Breast epithelium (tissue), 3 donors: Measurements from ENCODE around the gene IL3RA.

Experiments
- CTCF ChIP-seq, 3 donors: fragments of 450-650 bp; IDR thresholded peaks; one replicate each; pipeline ENCODE4 v1.5.1; 2016 to 2017; ENCODE audit warnings: antibody characterized with exemption in 3 of 3, mild to moderate bottlenecking in 3 of 3, moderate library complexity in 3 of 3
- POLR2A ChIP-seq: fragments of 450-650 bp; IDR thresholded peaks from one replicate; pipeline ENCODE4 v1.6.1; 2016; ENCODE audit warnings: antibody characterized with exemption, mild to moderate bottlenecking, moderate library complexity

- TF ChIP-seq POLR2A (no peak), CTCF (IDR thresholded peaks at IDR 0.05) (no peak)
These were observed 18.8 kb downstream of the IL3RA start for GRCh38 chrX:1355131-1356046.
